ENCODE data around the gene PPP1R3E.
A peak's percentile ranks its signal among the peaks of the same experiment; 100 is the strongest.

The PPP1R3E gene

DNA sequence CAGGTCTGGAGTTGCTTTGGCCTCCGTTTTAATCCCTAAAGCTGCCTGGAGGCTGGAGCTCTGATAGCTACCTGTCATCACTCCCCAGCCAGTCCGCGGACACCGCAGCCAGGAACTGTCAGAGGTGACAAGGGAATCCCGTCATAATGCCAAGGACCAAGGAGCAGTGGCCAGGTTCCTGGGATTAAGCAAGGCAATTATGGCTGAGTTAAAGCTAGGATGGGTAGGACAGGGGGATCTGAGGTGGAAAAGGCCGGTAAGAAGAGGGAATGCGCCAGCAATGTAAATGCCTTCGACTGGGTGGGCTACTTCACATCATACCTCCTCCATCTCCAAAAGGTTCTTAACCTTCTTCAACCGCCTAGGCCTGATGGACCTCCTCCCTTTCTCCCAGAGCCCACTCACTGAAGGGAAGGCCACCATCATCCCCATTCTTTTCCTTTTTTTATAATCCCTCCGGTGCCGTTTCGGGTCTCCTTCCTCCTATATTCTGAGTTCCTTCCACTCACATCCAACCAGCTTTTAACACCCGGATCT, 1.9 kb downstream of the PPP1R3E start:
- peak overlapping the region; percentile 55 to 65 for H3K4me3 ChIP-seq (replicated peaks in 1 of 2; ENCODE audit: low read depth in 2 of 2, low read length in 2 of 2)
- TF ChIP-seq, protein P1, sequence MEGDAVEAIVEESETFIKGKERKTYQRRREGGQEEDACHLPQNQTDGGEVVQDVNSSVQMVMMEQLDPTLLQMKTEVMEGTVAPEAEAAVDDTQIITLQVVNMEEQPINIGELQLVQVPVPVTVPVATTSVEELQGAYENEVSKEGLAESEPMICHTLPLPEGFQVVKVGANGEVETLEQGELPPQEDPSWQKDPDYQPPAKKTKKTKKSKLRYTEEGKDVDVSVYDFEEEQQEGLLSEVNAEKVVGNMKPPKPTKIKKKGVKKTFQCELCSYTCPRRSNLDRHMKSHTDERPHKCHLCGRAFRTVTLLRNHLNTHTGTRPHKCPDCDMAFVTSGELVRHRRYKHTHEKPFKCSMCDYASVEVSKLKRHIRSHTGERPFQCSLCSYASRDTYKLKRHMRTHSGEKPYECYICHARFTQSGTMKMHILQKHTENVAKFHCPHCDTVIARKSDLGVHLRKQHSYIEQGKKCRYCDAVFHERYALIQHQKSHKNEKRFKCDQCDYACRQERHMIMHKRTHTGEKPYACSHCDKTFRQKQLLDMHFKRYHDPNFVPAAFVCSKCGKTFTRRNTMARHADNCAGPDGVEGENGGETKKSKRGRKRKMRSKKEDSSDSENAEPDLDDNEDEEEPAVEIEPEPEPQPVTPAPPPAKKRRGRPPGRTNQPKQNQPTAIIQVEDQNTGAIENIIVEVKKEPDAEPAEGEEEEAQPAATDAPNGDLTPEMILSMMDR (IDR thresholded peaks at IDR 0.05; ENCODE audit: low read depth, low read length): no peak
- peak in 1 of 2 donors; percentile 53 for DNase-seq (ENCODE audit: low read depth in 2 of 2)

DNA sequence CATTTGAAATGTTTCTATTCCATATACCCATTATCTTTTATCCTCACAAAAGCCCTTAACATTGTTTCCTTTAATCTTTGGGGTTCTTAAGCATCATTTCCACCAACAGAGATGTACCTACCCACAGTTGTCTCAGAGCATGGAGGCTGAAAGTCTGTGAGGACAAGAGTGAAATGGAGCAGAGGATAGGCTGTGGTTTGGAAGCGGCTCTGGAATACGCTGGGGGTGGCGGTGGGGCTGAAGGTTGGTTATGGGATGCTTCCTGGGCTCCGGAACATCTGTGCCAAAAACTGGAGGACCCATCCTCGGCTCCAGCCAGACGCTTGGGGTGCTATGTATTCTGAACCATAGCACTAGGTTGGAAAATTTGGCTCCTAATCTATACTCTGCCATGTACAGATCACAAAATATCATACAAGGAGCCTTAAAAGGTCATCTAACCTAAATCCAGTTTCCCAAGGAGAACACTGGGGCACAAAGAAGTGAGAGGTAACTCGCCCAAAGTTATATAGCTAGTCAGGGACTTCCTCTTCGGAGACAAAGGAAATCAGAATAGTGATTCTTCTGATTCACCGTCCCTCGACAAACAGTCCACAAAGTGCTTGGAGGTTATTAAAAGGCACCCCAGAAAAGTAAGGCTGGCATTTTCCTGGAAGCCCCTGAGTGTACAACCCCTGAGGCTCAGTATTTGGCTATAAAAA, 2.5 kb downstream of the PPP1R3E start:
- peak overlapping the region; percentile 55 to 65 for H3K4me3 ChIP-seq (replicated peaks in 1 of 2; ENCODE audit: low read depth in 2 of 2, low read length in 2 of 2)
- no peak for DNase-seq (ENCODE audit: low read depth in 2 of 2)
- TF ChIP-seq, protein P1 (IDR thresholded peaks at IDR 0.05; ENCODE audit: low read depth, low read length): no peak

- TF ChIP-seq, protein P1 (IDR thresholded peaks at IDR 0.05; ENCODE audit: low read depth, low read length): no peak
- DNase-seq (ENCODE audit: low read depth in 2 of 2): peak; percentile 71 to 81
Measured at GRCh38 chr14:23299211-23299957, 3.3 kb downstream of the PPP1R3E start.

DNA sequence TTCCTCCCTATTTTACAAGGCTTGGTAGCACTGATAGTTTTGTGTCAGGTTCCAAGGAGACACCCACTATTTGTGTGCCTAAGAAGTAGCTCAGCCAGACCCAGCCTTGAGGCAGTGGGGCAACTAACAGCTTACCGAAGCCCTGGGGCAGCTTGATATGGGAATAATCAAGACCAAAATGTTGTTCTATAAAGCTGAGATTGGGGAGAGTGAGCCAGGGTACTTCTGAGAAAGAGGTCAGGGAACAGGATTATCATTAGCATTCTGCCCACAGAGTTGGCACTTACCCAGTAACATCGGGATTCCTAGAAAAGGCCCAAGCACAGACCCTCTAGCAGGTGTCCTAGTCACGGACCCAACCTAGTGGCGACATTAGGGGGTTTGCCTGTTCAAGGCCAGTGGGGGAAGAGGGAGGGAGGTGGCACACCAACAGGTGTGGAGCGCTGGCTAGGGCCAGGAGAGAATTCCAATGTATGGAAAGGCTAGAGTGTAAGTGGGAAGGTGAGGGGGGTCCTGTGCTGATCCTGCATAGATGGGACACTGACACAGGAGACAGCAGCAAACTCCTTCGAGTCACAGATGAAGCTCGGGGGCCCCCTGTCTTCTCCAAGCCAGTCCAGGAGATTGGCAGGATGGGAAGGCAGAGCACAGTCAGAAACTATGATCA, 4.9 kb downstream of the PPP1R3E start:
- no peak for DNase-seq (ENCODE audit: low read depth in 2 of 2)
- no peak overlapping the region for H3K4me3 ChIP-seq (replicated peaks in 1 of 2; ENCODE audit: low read depth in 2 of 2, low read length in 2 of 2)
- TF ChIP-seq, protein P1 (IDR thresholded peaks at IDR 0.05; ENCODE audit: low read depth, low read length): no peak

More at GRCh38 chr14:23299211-23299957, 3.3 kb downstream of the PPP1R3E start:
- no peak overlapping the region for H3K4me3 ChIP-seq (replicated peaks in 1 of 2; ENCODE audit: low read depth in 2 of 2, low read length in 2 of 2)

- no peak overlapping the region for H3K4me3 ChIP-seq (replicated peaks in 1 of 2; ENCODE audit: low read depth in 2 of 2, low read length in 2 of 2)
- TF ChIP-seq, protein P1 (IDR thresholded peaks at IDR 0.05; ENCODE audit: low read depth, low read length): no peak
- no peak for DNase-seq (ENCODE audit: low read depth in 2 of 2)
Measured at GRCh38 chr14:23297096-23297495, 5.6 kb downstream of the PPP1R3E start.

- no peak for DNase-seq (ENCODE audit: low read depth in 2 of 2)
- no peak overlapping the region for H3K4me3 ChIP-seq (replicated peaks in 1 of 2; ENCODE audit: low read depth in 2 of 2, low read length in 2 of 2)
- TF ChIP-seq, protein P1 (IDR thresholded peaks at IDR 0.05; ENCODE audit: low read depth, low read length): no peak
Measured at GRCh38 chr14:23296012-23296777, 6.5 kb downstream of the PPP1R3E start.
